ENCODE results near the gene TSPYL1.

GRCh38 chr6:116326181-116326671 is 46.5 kb upstream of the TSPYL1 start:
- TF ChIP-seq ATF2 (IDR thresholded peaks at IDR 0.05; ENCODE audit: low read length): no peak
- no peak for TF ChIP-seq POLR2AphosphoS5 (IDR thresholded peaks at IDR 0.05; ENCODE audit: low read depth, low read length)
- TF ChIP-seq TAF1 (IDR thresholded peaks at IDR 0.05; ENCODE audit: low read depth, low read length): no peak
- no peak for TF ChIP-seq RNF2 (IDR thresholded peaks at IDR 0.05; ENCODE audit: borderline replicate concordance, low read depth, low read length, missing control alignments, poor library complexity, severe bottlenecking)
- TF ChIP-seq CTCF (IDR thresholded peaks at IDR 0.05; ENCODE audit: control extremely low read depth in 1 of 3, insufficient read depth in 1 of 3, low read depth in 1 of 3, low read length in 3 of 3): no peak
- no peak for TF ChIP-seq SRF (IDR thresholded peaks at IDR 0.05; ENCODE audit: low read depth, low read length)
- no peak for TF ChIP-seq YY1 (IDR thresholded peaks at IDR 0.05; ENCODE audit: low read depth, low read length)
- no peak for TF ChIP-seq JUND (IDR thresholded peaks at IDR 0.05; ENCODE audit: low read length)
- no peak for TF ChIP-seq CREB1 (IDR thresholded peaks at IDR 0.05)
- no peak for TF ChIP-seq EZH2 (IDR thresholded peaks at IDR 0.05; ENCODE audit: low read depth, low read length, severe bottlenecking)

All from H1 (cell line).